DOHH2 (cell line): ENCODE measurements around the gene CHCHD3.

Experiments used
- H3F3A ChIP-seq: fragments of 200-600 bp; sonication (generic), shearing (Covaris generic); 2 replicates; pipeline ENCODE4 v1.6.0; 2016; ENCODE audit warnings: antibody characterized with exemption, mild to moderate bottlenecking; ENCODE audit not compliant: control insufficient read depth, insufficient read depth
- H3K27ac ChIP-seq: fragments of 200-600 bp; sonication (generic); 2 replicates; pipeline ENCODE4 v1.5.1; 2014; ENCODE audit warnings: low read depth, mild to moderate bottlenecking, low read length, moderate library complexity
- H3K27me3 ChIP-seq: fragments of 200-600 bp; sonication (generic); 2 replicates; pipeline ENCODE4 v1.6.1; 2014; ENCODE audit warnings: mild to moderate bottlenecking, low read length, mixed read lengths; ENCODE audit not compliant: control insufficient read depth
- H3K36me3 ChIP-seq: fragments of 200-600 bp; sonication (generic); 2 replicates; pipeline ENCODE4 v1.6.1; 2014; ENCODE audit warnings: mild to moderate bottlenecking, low read length, moderate library complexity, mixed read lengths; ENCODE audit not compliant: control insufficient read depth
- H3K4me1 ChIP-seq: fragments of 200-600 bp; sonication (generic); 2 replicates; pipeline ENCODE4 v1.6.1; 2014; ENCODE audit warnings: mild to moderate bottlenecking, low read length, mixed read lengths; ENCODE audit not compliant: control insufficient read depth
- H3K4me2 ChIP-seq: fragments of 200-600 bp; sonication (generic); 2 replicates; pipeline ENCODE4 v1.6.0; 2014; ENCODE audit warnings: mild to moderate bottlenecking, low read length, moderate library complexity
- H3K4me3 ChIP-seq: fragments of 200-600 bp; sonication (generic); 2 replicates; pipeline ENCODE4 v1.5.1; 2014; ENCODE audit warnings: mild to moderate bottlenecking, low read length, mixed read lengths
- H3K79me2 ChIP-seq: fragments of 200-600 bp; sonication (generic); 2 replicates; pipeline ENCODE4 v1.6.1; 2014; ENCODE audit warnings: mild to moderate bottlenecking, low read length, mixed read lengths; ENCODE audit not compliant: control insufficient read depth
- H3K9me2 ChIP-seq: fragments of 200-600 bp; sonication (generic); replicated peaks from 2 replicates; pipeline ENCODE4 v1.6.1; 2014; ENCODE audit warnings: mild to moderate bottlenecking, low read length, mixed read lengths; ENCODE audit not compliant: control insufficient read depth
- H3K9me3 ChIP-seq: fragments of 200-600 bp; sonication (generic); 2 replicates; pipeline ENCODE4 v1.6.1; 2014; ENCODE audit warnings: antibody characterized with exemption, low read length, mixed read lengths; ENCODE audit not compliant: control insufficient read depth, insufficient read depth
- H4K20me1 ChIP-seq: fragments of 200-600 bp; sonication (generic); 2 replicates; pipeline ENCODE4 v1.6.0; 2014; ENCODE audit warnings: low read depth, mild to moderate bottlenecking, antibody characterized with exemption, low read length, moderate library complexity; ENCODE audit not compliant: control insufficient read depth, insufficient read depth
- EZH2phosphoT487 ChIP-seq: fragments of 200-600 bp; sonication (generic); IDR thresholded peaks from 2 replicates; pipeline ENCODE4 v1.6.1; 2017; ENCODE audit warnings: borderline replicate concordance, mild to moderate bottlenecking, antibody characterized with exemption, low read length, moderate library complexity, mixed read lengths
- TF ChIP-seq, protein P1 (sequence below): fragments of 200-600 bp; sonication (generic); IDR thresholded peaks from one replicate; pipeline ENCODE4 v1.5.1; 2014; ENCODE audit warnings: antibody characterized with exemption, mild to moderate bottlenecking, low read depth, low read length; ENCODE audit not compliant: poor library complexity, severe bottlenecking

CHCHD3 gene

DNA sequence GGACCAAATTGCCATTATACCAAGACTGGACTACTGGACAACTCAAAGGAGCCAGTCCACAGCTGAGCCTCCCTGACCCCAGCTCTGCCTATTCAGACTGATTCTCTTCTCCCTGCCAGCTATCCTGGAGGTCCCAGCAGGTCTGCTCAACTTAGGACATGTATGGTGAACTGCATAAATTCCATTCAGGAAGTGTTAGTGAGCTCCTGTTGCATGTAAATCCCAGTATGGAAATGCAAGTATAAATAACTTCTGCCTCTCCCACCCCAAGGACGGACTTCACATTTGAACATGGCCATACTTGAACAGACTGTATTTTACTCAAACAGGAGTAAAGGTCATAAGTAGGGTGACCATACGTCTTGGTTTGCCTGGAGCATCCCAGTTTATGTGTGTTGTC is 128.4 kb downstream of the CHCHD3 start:
- no peaks in the 10 kb centered on the region for H4K20me1 ChIP-seq
- no peaks in the 10 kb centered on the region for H3K9me3 ChIP-seq
- no peak overlapping the region for H3K27ac ChIP-seq
- TF ChIP-seq, protein P1, sequence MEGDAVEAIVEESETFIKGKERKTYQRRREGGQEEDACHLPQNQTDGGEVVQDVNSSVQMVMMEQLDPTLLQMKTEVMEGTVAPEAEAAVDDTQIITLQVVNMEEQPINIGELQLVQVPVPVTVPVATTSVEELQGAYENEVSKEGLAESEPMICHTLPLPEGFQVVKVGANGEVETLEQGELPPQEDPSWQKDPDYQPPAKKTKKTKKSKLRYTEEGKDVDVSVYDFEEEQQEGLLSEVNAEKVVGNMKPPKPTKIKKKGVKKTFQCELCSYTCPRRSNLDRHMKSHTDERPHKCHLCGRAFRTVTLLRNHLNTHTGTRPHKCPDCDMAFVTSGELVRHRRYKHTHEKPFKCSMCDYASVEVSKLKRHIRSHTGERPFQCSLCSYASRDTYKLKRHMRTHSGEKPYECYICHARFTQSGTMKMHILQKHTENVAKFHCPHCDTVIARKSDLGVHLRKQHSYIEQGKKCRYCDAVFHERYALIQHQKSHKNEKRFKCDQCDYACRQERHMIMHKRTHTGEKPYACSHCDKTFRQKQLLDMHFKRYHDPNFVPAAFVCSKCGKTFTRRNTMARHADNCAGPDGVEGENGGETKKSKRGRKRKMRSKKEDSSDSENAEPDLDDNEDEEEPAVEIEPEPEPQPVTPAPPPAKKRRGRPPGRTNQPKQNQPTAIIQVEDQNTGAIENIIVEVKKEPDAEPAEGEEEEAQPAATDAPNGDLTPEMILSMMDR: no peak
- TF ChIP-seq EZH2phosphoT487: no peak
- no peaks in the 10 kb centered on the region for H3K79me2 ChIP-seq
- no peaks in the 10 kb centered on the region for H3K4me1 ChIP-seq
- peaks cover 8% of the 10 kb centered on the region for H3K36me3 ChIP-seq
- H3K4me2 ChIP-seq: no peak overlapping the region
- no peak overlapping the region for H3K4me3 ChIP-seq
- no peaks in the 10 kb centered on the region for H3K27me3 ChIP-seq
- no peaks in the 10 kb centered on the region for H3K9me2 ChIP-seq
- no peaks in the 10 kb centered on the region for H3F3A ChIP-seq

DNA sequence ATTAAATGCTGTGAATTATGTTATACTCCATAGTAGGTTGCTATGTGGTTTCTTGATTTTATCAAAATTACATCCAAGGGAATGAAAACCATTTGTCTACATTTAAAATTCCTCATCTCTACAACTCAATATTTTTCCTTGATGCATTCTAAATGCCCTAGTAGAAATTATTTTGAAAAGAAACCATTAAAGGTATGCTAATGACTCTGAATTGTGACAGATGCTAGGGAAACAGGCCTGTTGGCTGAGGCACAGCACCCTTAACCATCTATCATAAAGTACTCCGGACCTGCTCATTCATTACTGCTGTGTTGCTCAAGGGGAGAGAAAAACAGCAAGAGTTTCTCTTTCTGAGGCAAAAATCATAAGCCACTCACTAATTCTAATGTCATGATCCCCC is 131.2 kb downstream of the CHCHD3 start:
- Histone ChIP-seq H3K9me2 (no peaks in the 10 kb centered on the region), H3K79me2 (no peaks in the 10 kb centered on the region), H3K36me3 (peaks cover 8% of the 10 kb centered on the region), H3K27me3 (no peaks in the 10 kb centered on the region), H3F3A (no peaks in the 10 kb centered on the region), H3K27ac (no peak overlapping the region), H3K4me2 (no peak overlapping the region), H4K20me1 (no peaks in the 10 kb centered on the region), H3K4me3 (no peak overlapping the region), H3K4me1 (no peaks in the 10 kb centered on the region), H3K9me3 (no peaks in the 10 kb centered on the region)
- TF ChIP-seq, protein P1: no peak
- no peak for TF ChIP-seq EZH2phosphoT487

DNA sequence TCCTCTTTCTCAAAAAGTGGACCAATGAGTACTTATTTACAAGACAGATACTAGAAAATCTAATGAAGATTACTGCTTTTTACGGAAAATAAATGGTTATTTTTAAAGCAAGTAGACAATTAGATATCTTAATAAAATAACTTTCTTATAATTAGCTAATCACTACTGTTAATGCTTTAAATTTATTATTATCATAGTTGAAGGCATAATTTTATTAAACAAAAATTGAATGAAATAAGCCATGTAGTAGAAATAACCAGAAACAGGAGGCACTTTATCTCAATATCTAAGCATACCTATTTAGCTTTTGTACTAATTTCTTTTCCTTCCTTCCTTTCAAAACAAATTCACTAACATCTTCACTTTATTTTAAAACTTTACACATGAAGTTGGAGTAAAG is 134.9 kb downstream of the CHCHD3 start:
- Histone ChIP-seq H3K27ac (no peak overlapping the region), H3K9me3 (no peaks in the 10 kb centered on the region), H3K27me3 (no peaks in the 10 kb centered on the region), H3K4me1 (no peaks in the 10 kb centered on the region), H3F3A (no peaks in the 10 kb centered on the region), H3K9me2 (no peaks in the 10 kb centered on the region), H3K4me2 (no peak overlapping the region), H3K4me3 (no peak overlapping the region), H3K79me2 (no peaks in the 10 kb centered on the region), H3K36me3 (peaks cover 8% of the 10 kb centered on the region), H4K20me1 (no peaks in the 10 kb centered on the region)
- TF ChIP-seq, protein P1: no peak
- TF ChIP-seq EZH2phosphoT487: no peak

- TF ChIP-seq EZH2phosphoT487: no peak
- TF ChIP-seq, protein P1: no peak
- H3K36me3 ChIP-seq: peaks cover 12% of the 10 kb centered on the region
- H3K4me3 ChIP-seq: no peak overlapping the region
- no peaks in the 10 kb centered on the region for H3K9me2 ChIP-seq
- no peaks in the 10 kb centered on the region for H3K9me3 ChIP-seq
- no peaks in the 10 kb centered on the region for H4K20me1 ChIP-seq
- H3K4me1 ChIP-seq: no peaks in the 10 kb centered on the region
- H3K4me2 ChIP-seq: no peak overlapping the region
- no peaks in the 10 kb centered on the region for H3F3A ChIP-seq
- H3K79me2 ChIP-seq: no peaks in the 10 kb centered on the region
- no peak overlapping the region for H3K27ac ChIP-seq
- no peaks in the 10 kb centered on the region for H3K27me3 ChIP-seq
These were observed 137.1 kb downstream of the CHCHD3 start for GRCh38 chr7:132944774-132945173.
